ENCODE data around the gene LZTR1.

Gene LZTR1

GRCh38 chr22:20951151-20951931 lies 30.8 kb upstream of the LZTR1 start:
- no peak for DNase-seq (ENCODE audit: low spot score)

- no peak for DNase-seq (ENCODE audit: low spot score)
Measured at GRCh38 chr22:20951932-20952380, 30.1 kb upstream of the LZTR1 start.

GRCh38 chr22:20952544-20953341 lies 29.4 kb upstream of the LZTR1 start:
- DNase-seq (ENCODE audit: low spot score), result no peak

DNA sequence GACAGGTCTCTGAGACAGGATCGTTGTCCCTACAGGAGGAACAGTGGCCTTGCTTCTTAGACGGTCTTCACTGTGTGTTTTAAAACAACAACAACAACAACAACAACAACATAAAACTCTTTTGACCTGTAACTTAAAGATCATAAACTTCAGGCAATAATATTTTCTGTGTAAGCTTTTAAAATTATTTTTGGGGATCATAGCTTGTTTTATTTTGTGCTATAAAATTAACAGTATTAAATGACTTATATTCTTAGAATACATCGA lies 28.8 kb upstream of the LZTR1 start:
- DNase-seq (ENCODE audit: low spot score), result no peak

DNA sequence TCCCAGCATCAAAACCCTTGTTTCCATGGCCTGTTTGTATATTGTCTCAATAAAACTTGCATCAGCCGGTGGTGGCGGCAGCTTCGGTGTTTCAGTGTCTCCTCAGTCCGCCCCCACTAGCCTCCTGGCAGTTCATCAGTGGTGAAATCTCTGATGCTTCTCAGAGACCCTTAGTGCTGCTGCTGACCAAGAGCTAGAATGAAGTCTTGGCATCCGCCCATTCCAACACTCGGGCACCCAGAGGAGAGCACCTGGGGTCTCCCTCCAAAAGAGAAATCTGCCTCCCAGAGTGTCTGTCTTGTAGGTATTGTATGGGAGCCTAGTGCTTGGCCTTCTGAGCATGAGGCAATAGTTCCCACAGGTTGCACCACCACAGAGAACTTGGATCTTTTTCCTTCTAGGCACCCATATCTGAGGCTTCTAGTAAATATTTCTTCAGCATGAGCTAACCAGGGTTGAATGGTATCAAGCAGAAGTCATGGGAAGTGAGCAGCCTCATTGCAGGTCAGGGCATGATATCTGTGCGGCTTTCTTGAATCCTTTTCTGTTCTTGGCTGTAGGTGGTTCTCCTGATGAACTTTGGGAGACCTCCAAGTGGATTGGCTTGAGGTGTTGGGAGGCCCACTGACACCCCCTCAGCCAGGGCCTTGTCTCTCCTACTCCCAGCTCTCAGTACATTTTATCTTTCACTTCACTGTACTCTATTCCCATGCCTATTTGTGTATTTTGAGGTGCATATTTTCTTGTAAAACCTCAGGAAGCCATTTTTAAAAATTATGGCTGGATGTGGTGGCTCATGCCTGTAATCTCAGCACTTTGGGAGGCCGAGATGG lies 28.2 kb upstream of the LZTR1 start:
- DNase-seq (ENCODE audit: low spot score), result no peak

DNA sequence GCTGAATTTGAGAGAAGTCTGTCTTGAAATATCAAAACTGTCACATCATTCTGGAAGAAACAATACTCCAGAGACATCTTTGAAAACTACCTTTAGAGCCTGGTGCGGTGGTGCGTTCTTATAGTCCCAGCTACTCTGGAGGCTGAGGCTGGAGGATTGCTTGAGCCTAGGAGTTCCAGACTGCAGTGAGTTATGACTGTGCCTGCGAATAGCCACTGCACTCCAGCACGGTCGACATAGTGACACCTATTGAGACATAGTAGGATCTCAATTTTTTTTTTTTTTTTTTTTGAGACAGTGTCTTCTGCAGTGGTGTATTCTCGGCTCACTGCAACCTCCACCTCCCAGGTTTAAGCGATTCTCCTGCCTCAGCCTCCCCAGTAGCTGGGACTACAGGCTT lies 26.5 kb upstream of the LZTR1 start:
- DNase-seq (ENCODE audit: low spot score), result no peak

DNA sequence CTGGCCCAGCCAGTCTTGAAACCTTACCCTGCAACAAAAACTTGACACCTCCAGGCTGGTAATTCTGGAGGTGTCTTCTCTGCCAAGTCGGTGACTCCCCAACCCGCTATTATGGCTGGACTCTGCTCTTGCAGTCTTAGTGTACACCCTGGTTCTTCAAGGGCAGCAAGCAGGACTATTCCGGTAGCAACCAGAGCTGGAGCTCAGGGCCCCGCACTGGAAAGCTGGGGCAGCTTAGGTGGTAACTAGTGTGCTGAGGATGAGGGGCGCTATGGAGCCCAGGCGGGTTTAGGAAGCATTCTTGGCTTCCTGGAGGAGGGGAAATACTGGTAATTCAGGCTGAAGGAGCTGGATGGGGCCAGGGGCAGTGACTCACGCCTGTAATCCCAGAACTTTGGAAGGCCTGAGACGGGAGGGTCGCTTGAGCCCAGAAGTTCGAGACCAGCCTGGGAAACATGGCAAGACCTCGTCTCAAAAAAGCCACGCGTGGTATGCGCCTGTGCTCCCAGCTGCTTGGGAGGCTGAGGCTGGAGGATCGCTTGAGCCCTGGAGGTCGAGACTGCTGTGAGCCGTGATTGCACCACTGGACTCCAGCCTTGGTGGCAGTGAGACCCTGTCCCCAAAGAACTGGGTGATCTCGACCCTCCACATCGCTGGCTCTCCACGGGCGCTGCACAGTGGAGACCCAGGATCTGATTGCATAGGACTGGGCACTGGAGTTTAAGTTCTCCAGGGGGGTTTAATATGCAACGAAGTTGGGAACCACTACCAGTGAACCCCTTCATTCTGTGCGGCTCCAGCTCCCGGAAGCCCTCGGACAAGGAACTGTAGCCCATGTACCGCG lies 25.6 kb upstream of the LZTR1 start:
- no peak for DNase-seq (ENCODE audit: low spot score)

DNA sequence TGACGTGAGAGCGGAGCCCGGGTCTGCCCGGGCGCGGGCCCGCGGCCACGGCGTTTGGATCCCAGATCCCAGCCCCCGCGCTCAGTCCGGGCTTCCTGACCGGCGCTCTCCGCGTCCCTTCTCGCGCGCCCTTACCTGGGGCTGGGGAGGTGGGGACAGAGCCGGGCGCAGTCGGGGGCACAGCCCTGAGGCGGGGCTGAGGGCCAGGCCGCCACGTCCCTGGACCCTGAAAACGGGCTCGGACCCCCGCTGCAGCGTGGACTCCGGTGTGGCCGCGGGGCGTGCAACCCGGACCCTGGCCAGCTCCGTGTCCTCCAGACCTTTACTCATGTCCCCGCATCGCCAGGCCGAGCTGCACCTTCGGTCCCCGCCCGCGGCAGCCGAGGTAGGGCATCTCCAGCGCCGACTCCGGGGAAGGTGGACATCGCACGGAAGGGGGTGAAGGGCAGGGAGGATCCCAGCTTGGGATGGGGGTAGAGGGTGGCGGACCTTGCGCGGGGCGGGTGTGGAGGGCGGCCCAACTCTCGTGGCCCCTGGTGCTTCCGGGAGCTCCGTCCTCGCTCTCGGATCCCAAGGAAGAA lies 24.9 kb upstream of the LZTR1 start:
- no peak for DNase-seq (ENCODE audit: low spot score)

- DNase-seq (ENCODE audit: low spot score), result no peak
Measured at GRCh38 chr22:20957683-20958431, 24.2 kb upstream of the LZTR1 start.

- no peak for DNase-seq (ENCODE audit: low spot score)
Measured at GRCh38 chr22:20959578-20960461, 22.3 kb upstream of the LZTR1 start.

GRCh38 chr22:20960609-20961008 lies 21.5 kb upstream of the LZTR1 start:
- DNase-seq (ENCODE audit: low spot score), result no peak

- DNase-seq (ENCODE audit: low spot score), result no peak
Measured at GRCh38 chr22:20962491-20962945, 19.6 kb upstream of the LZTR1 start.

- DNase-seq (ENCODE audit: low spot score), result no peak
Measured at GRCh38 chr22:20963201-20964052, 18.7 kb upstream of the LZTR1 start.

- no peak for DNase-seq (ENCODE audit: low spot score)
Measured at GRCh38 chr22:20964090-20964798, 17.9 kb upstream of the LZTR1 start.

- DNase-seq (ENCODE audit: low spot score), result no peak
Measured at GRCh38 chr22:20964799-20965103, 17.3 kb upstream of the LZTR1 start.

- DNase-seq (ENCODE audit: low spot score), result no peak
Measured at GRCh38 chr22:20965104-20965887, 16.8 kb upstream of the LZTR1 start.

All from globus pallidus (tissue), 1 donor.